ENCODE measurements around the gene NEK11.

GRCh38 chr3:131283862-131284261, 257.2 kb downstream of the NEK11 start:
- TF ChIP-seq, protein P1, sequence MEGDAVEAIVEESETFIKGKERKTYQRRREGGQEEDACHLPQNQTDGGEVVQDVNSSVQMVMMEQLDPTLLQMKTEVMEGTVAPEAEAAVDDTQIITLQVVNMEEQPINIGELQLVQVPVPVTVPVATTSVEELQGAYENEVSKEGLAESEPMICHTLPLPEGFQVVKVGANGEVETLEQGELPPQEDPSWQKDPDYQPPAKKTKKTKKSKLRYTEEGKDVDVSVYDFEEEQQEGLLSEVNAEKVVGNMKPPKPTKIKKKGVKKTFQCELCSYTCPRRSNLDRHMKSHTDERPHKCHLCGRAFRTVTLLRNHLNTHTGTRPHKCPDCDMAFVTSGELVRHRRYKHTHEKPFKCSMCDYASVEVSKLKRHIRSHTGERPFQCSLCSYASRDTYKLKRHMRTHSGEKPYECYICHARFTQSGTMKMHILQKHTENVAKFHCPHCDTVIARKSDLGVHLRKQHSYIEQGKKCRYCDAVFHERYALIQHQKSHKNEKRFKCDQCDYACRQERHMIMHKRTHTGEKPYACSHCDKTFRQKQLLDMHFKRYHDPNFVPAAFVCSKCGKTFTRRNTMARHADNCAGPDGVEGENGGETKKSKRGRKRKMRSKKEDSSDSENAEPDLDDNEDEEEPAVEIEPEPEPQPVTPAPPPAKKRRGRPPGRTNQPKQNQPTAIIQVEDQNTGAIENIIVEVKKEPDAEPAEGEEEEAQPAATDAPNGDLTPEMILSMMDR (IDR thresholded peaks at IDR 0.05) = no peak
- no peak for TF ChIP-seq POLR2A (IDR thresholded peaks at IDR 0.05)
